ENCODE measurements around the gene ETHE1. TPM values are rescaled to one million over a fixed set of nuclear protein-coding genes. Genes with fewer than 3 reads are reported as not detected.

Gene ETHE1
- total and polyA plus RNA-seq, 2 of the 8 experiments (the other 6 are each of a cell fraction or from before 2014, with no cell fraction given): 19.9 to 96.0 TPM

DNA sequence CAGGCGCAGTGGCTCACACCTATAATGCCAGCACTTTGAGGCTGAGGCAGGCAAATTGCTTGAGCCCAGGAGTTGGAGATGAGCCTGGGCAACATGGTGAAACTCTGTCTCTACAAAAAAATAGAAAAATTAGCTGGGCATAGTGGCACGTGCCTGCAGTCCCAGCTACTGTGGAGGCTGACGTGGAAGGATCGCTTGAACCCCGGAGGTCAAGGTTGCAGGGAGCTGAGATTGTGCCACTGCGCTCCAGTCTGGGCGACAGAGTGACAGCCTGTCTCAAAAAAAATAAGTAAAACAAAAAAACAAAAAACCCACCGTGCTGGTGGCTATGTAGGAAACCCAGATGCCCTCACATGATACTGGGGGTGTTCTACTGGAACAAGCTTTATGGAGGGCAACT is 38.8 kb downstream of the ETHE1 start:
- Histone ChIP-seq H2AFZ (ENCODE audit: low read length) (no peak overlapping the region), H3K18ac (ENCODE audit: extremely low read depth, low read length) (no peak overlapping the region), H4K20me1 (replicated peaks in 1 of 2; ENCODE audit: control insufficient read depth in 1 of 2, insufficient read depth in 2 of 2, low read length in 2 of 2) (no peaks in the 10 kb centered on the region), H3K27me3 (replicated peaks in 1 of 4; ENCODE audit: control insufficient read depth in 3 of 4, extremely low read depth in 1 of 4, insufficient read depth in 3 of 4, low read length in 3 of 4) (no peaks in the 10 kb centered on the region), H3K56ac (replicated peaks; ENCODE audit: insufficient read length, low read depth, low read length) (no peak overlapping the region), H3K79me1 (ENCODE audit: low read depth, low read length) (no peaks in the 10 kb centered on the region), H3K27ac (ENCODE audit: low read depth, low read length) (no peak overlapping the region), H4K5ac (ENCODE audit: insufficient read length, low read depth, low read length) (no peak overlapping the region), H2AK5ac (ENCODE audit: low read depth, low read length) (no peak overlapping the region), H3K14ac (ENCODE audit: insufficient read length) (no peak overlapping the region), H3K23me2 (ENCODE audit: low read depth, low read length) (no peaks in the 10 kb centered on the region; the same call in 1 of the 2 replicates), H3K36me3 (ENCODE audit: control insufficient read depth in 2 of 4, insufficient read depth in 4 of 4, low read length in 3 of 4) (no peaks in the 10 kb centered on the region), H2BK15ac (ENCODE audit: low read length) (no peak overlapping the region), H3K4me3 (ENCODE audit: extremely low read depth in 1 of 4, insufficient read depth in 2 of 4, low read depth in 3 of 4, low read length in 4 of 4) (no peak overlapping the region), H3K23ac (ENCODE audit: insufficient read length) (no peak overlapping the region), H3K4me1 (replicated peaks in 1 of 4; ENCODE audit: control insufficient read depth in 3 of 4, insufficient read depth in 4 of 4, low read length in 3 of 4) (no peaks in the 10 kb centered on the region), H3K4ac (replicated peaks; ENCODE audit: insufficient read length, low read depth, low read length) (no peak overlapping the region), H2BK20ac (ENCODE audit: low read length) (no peak overlapping the region), H2BK12ac (ENCODE audit: low read depth, low read length) (no peak overlapping the region), H3K4me2 (ENCODE audit: insufficient read depth in 1 of 2, low read depth in 2 of 2, low read length in 2 of 2) (no peak overlapping the region), H2BK120ac (replicated peaks; ENCODE audit: low read depth, low read length) (no peak overlapping the region), H2BK5ac (ENCODE audit: low read depth, low read length) (no peak overlapping the region), H4K91ac (replicated peaks; ENCODE audit: insufficient read length, low read length) (no peak overlapping the region), H3K79me2 (ENCODE audit: control insufficient read depth in 1 of 2, insufficient read depth in 2 of 2, low read length in 2 of 2) (no peaks in the 10 kb centered on the region), H4K8ac (ENCODE audit: extremely low read depth, insufficient read depth, low read length) (no peak overlapping the region), H3K9me3 (ENCODE audit: insufficient read depth in 2 of 2, low read depth in 1 of 2, low read length in 1 of 2) (no peaks in the 10 kb centered on the region), H3K9ac (replicated peaks in 1 of 4; ENCODE audit: extremely low read depth in 1 of 4, low read depth in 3 of 4, low read length in 3 of 4) (no peak overlapping the region)
- WGBS, 2 experiments (ENCODE audit: extremely low coverage in 1 of 2, insufficient coverage in 1 of 2, insufficient read length in 1 of 2, insufficient replicate concordance in 2 of 2, low coverage in 1 of 2, low lambda C conversion rate in 2 of 2, missing lambda C conversion rate in 1 of 2): 93% methylated on average over 8 of the region's 8 CpGs; no CpG with 5 or more reads in 1 of the 2 experiments
- DNase-seq (ENCODE audit: low read depth in 1 of 2, low spot score in 2 of 2) (no peak), FAIRE-seq (no peak)
- CTCF ChIA-PET (ENCODE audit: partially characterized antibody): interaction anchor here (0.8 kb wide), 1 partner anchor 16 kb away, joined by 3 read pairs; no protein-coding TSS in a partner anchor
- POLR2A ChIA-PET (ENCODE audit: partially characterized antibody): interaction anchor here (0.8 to 1.3 kb wide), 4 partner anchors 10 to 28 kb away, joined by 3 to 7 read pairs (median 4); partner anchors contain the start of gene PHLDB3
- TF ChIP-seq EZH2 (IDR thresholded peaks at IDR 0.05; ENCODE audit: low read depth, low read length, severe bottlenecking): no peak

All from H1 (cell line).